ENCODE data around the gene MEF2D.

MEF2D gene

GRCh38 chr1:156418416-156419070 is 82.0 kb downstream of the MEF2D start:
- H3K27me3 ChIP-seq (ENCODE audit: control insufficient read depth, low read length) = peaks cover 82% of the 10 kb centered on the region
- no peaks in the 10 kb centered on the region for H3F3A ChIP-seq (ENCODE audit: control insufficient read depth, insufficient read depth)
- H3K79me2 ChIP-seq (ENCODE audit: control insufficient read depth, low read length) = no peaks in the 10 kb centered on the region
- TF ChIP-seq EZH2phosphoT487 (IDR thresholded peaks at IDR 0.05; ENCODE audit: borderline replicate concordance, low read length) (no peak), CTCF (IDR thresholded peaks at IDR 0.05; ENCODE audit: low read depth, low read length, poor library complexity, severe bottlenecking) (no peak)
- H3K4me2 ChIP-seq (ENCODE audit: low read length) = no peak overlapping the region
- no peaks in the 10 kb centered on the region for H3K36me3 ChIP-seq (ENCODE audit: control insufficient read depth, low read length)
- H3K9me2 ChIP-seq (replicated peaks; ENCODE audit: control insufficient read depth, low read length) = no peaks in the 10 kb centered on the region
- no peak overlapping the region for H3K27ac ChIP-seq (ENCODE audit: low read depth, low read length)
- no peaks in the 10 kb centered on the region for H4K20me1 ChIP-seq (ENCODE audit: control insufficient read depth, insufficient read depth, low read depth, low read length)
- no peak overlapping the region for H3K4me3 ChIP-seq (ENCODE audit: low read length)
- H3K9me3 ChIP-seq (ENCODE audit: control insufficient read depth, insufficient read depth, low read length) = no peaks in the 10 kb centered on the region
- H3K4me1 ChIP-seq (ENCODE audit: control insufficient read depth, low read length) = peaks cover 21% of the 10 kb centered on the region

GRCh38 chr1:156417401-156418020 is 83.1 kb downstream of the MEF2D start:
- H3K36me3 ChIP-seq (ENCODE audit: control insufficient read depth, low read length) = no peaks in the 10 kb centered on the region
- TF ChIP-seq EZH2phosphoT487 (IDR thresholded peaks at IDR 0.05; ENCODE audit: borderline replicate concordance, low read length) = no peak
- TF ChIP-seq CTCF (IDR thresholded peaks at IDR 0.05; ENCODE audit: low read depth, low read length, poor library complexity, severe bottlenecking) = no peak
- H3K4me3 ChIP-seq (ENCODE audit: low read length) = no peak overlapping the region
- H3K9me2 ChIP-seq (replicated peaks; ENCODE audit: control insufficient read depth, low read length) = no peaks in the 10 kb centered on the region
- H3K27ac ChIP-seq (ENCODE audit: low read depth, low read length) = no peak overlapping the region
- peaks cover 72% of the 10 kb centered on the region for H3K27me3 ChIP-seq (ENCODE audit: control insufficient read depth, low read length)
- H3K4me2 ChIP-seq (ENCODE audit: low read length) = no peak overlapping the region
- H3K9me3 ChIP-seq (ENCODE audit: control insufficient read depth, insufficient read depth, low read length) = no peaks in the 10 kb centered on the region
- H3F3A ChIP-seq (ENCODE audit: control insufficient read depth, insufficient read depth) = no peaks in the 10 kb centered on the region
- no peaks in the 10 kb centered on the region for H3K79me2 ChIP-seq (ENCODE audit: control insufficient read depth, low read length)
- no peaks in the 10 kb centered on the region for H4K20me1 ChIP-seq (ENCODE audit: control insufficient read depth, insufficient read depth, low read depth, low read length)
- H3K4me1 ChIP-seq (ENCODE audit: control insufficient read depth, low read length) = peaks cover 21% of the 10 kb centered on the region

GRCh38 chr1:156416993-156417392 is 83.6 kb downstream of the MEF2D start:
- TF ChIP-seq CTCF (IDR thresholded peaks at IDR 0.05; ENCODE audit: low read depth, low read length, poor library complexity, severe bottlenecking) (no peak), EZH2phosphoT487 (IDR thresholded peaks at IDR 0.05; ENCODE audit: borderline replicate concordance, low read length) (no peak)
- H3K9me2 ChIP-seq (replicated peaks; ENCODE audit: control insufficient read depth, low read length) = no peaks in the 10 kb centered on the region
- H3K36me3 ChIP-seq (ENCODE audit: control insufficient read depth, low read length) = no peaks in the 10 kb centered on the region
- no peaks in the 10 kb centered on the region for H3K79me2 ChIP-seq (ENCODE audit: control insufficient read depth, low read length)
- H3K4me3 ChIP-seq (ENCODE audit: low read length) = no peak overlapping the region
- peaks cover 20% of the 10 kb centered on the region for H3K4me1 ChIP-seq (ENCODE audit: control insufficient read depth, low read length)
- no peaks in the 10 kb centered on the region for H3F3A ChIP-seq (ENCODE audit: control insufficient read depth, insufficient read depth)
- no peak overlapping the region for H3K27ac ChIP-seq (ENCODE audit: low read depth, low read length)
- no peak overlapping the region for H3K4me2 ChIP-seq (ENCODE audit: low read length)
- no peaks in the 10 kb centered on the region for H4K20me1 ChIP-seq (ENCODE audit: control insufficient read depth, insufficient read depth, low read depth, low read length)
- no peaks in the 10 kb centered on the region for H3K9me3 ChIP-seq (ENCODE audit: control insufficient read depth, insufficient read depth, low read length)
- peaks cover 67% of the 10 kb centered on the region for H3K27me3 ChIP-seq (ENCODE audit: control insufficient read depth, low read length)

All from DOHH2 (cell line).